ENCODE measurements around the gene NIT1.
"Not testable (repeated sequence)": the region's sequence is repeated elsewhere in the genome, so short reads cannot be mapped to it uniquely, and the experiment has no call there.

The NIT1 gene

DNA sequence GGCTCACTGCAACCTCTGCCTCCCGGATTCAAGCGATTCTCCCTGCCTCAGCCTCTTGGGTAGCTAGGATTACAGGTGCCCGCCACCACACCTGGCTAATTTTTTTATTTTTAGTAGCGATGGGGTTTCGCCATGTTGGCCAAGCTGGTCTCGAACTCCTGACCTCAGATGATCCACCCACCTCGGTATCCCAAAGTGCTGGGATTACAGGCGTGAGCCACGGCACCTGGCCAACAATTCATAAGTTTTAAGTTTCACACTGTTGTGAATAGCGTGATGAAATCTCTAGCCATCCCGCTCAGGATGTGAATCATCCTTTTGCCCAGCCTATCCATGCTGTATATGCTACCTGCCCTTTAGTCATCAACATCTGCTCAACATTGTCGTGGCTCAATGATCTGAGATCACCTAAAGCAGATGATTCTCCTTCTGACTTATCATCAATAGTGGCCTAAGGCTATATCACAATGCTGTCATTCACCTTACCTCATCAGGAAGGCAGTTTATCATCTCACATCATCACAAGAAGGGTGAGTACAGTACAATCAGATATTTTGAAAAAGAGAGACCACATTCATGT is 2.7 kb upstream of the NIT1 start:
- DNase-seq: no peak

DNA sequence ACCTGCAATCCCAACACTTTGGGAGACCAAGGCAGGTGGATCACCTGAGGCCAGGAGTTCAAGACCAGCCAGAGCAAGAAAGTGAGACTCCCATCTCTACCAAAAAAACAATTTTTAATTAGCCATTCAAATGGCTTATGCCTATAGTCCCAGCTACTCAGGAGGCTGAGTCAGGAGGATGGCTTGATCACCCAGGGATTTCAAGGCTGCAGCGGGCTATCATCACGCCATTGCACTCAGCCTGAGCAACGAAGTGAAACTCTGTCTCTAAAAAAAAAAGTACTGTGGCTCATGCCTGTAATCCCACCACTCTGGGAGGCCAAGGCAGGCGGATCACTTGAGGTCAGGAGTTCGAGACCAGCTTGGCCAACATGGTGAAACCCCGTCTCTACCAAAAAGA is 1.9 kb upstream of the NIT1 start:
- not testable (repeated sequence) for DNase-seq

DNA sequence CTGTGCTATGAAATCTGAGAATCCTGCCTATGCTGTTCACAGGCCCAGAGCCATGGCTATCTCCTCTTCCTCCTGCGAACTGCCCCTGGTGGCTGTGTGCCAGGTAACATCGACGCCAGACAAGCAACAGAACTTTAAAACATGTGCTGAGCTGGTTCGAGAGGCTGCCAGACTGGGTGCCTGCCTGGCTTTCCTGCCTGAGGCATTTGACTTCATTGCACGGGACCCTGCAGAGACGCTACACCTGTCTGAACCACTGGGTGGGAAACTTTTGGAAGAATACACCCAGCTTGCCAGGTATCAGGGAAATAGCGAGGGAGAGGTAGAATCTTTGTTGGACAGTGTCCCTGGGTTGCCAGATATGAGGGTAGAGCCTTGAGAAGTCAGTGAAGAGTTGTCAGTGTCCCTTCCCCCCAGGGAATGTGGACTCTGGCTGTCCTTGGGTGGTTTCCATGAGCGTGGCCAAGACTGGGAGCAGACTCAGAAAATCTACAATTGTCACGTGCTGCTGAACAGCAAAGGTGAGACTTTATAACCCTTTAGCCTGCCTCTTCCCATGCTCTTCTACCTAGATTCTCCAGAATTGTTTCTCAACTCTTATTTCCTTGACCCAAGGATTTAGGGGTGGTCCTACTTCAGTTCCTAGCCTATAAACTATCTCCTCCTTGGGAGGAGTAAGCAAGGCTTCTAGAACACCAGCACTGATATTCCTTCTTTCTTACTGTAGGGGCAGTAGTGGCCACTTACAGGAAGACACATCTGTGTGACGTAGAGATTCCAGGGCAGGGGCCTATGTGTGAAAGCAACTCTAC is 1.4 kb downstream of the NIT1 start:
- DNase-seq: no peak

DNA sequence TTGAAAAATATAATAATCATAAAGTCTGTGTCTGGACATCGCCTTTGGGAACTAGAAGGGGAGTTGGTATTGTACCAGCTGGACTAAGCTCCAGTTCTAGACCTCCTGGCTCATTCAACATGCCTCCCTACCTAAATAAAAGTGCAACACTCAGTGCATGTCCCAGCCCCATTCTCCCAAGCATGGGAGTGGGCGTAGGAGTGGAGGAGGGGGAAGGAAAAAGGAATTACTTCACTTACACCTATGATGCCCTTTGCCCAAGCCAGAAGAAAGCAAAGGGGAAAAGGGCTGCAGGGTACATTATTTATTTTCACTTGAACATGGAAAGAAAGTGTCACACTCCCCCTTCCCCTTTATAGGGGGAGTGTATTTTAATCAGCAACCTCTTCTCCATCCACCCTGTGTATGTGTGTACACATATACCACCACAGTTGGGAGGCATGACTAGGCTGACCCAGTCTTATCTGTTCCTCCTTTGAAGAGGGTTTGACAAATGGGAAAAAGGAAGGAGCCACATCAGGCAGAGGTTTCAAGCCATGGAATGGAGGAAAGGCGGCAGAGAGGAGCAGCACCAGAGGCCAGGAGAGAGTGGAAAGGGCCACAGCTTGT is 3.2 kb downstream of the NIT1 start:
- DNase-seq: no peak

DNA sequence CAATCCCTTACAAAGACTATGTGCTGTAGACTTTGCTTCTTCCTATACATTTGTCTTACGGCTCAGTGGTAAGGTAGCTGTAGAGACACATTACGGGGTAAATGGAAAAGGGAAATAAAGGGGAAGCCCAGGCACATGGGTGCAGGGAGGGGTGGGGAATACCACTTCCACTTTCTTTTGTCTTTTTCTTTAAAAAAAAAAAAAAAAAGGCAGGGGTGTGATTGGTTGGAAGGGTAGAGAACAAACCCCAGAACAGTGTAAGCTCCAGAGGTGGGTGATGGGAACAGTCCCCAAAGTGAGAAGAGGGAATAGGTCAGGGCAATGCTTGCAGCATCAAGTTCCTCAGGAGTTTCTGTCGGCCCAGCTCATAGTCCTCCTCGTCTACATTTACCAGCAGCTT is 3.9 kb downstream of the NIT1 start:
- DNase-seq: no peak

DNA sequence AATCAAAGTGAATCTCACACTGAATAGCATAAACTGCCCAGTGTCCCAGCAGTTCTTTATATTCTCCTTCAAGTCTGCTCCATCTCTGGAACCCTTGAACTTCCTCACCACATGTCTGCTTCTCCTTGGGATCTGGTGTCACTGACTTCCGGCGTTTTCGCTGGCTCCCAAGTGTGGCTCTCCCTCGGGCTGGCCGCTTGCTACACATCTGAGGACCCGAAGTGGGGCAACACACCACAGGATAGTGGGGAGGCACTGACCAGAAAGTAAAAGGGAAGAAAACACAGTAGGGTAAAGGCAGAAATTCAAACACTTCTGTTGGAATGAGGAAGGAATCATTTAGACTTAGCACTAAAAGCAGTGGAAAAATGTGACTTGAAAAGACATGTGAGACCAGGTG is 5.1 kb downstream of the NIT1 start:
- DNase-seq: no peak

DNA sequence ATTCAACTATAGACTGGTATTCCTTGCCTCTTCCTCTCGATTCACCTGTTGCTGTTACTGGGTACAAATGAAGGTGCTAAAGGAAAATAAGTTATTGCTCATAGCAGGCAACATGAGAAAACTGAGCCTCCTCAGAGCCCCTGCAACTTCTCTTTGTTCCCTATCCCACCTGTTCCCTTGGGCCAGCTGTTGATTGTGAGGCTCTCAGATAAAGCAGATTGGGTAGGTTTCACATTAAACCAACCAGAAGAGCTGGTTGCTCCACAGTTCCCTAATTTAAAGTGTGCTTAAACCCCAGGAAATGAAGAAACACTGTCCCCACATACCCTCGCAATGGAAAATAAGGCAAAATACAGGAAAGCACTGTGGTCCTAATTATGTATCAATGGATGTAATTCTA is 9.7 kb downstream of the NIT1 start:
- no peak for DNase-seq

DNA sequence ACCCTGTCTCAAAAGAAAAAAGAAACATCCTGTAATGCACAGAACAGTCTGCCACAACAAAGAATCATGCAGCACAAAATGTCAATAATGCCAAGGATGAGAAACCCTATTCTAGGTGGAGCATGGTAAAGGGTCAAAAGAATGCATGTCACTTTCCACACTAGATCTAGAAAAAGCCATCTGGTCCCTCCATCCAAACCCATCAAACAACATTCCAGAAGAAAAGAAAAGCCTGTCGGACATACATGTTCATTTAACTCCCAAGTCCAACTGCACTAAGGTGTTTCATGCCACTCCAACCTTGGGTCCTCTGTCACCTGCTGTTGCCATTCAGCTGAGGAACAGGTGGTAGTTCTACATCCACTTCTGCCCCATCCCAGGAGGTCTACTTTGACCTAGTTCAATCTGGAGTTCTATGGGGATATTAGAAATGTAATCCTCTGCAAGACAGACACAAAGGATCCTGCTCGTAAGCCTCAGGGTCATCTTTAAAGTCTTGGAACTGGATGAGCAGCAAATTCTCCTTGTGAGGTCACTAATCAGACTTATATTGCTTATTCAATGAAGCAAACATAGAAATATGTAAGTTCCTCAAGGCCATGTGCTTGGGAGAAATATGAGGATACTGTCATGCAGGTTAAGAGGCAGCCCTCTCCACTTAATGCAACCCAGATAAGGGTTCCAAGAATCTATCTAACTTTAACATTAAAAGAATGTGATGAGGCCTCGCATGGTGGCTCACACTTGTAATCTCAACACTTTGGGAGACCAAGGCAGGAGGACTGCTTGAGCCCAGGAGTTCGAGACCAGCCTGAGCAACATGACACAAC is 10.9 kb downstream of the NIT1 start:
- no peak for DNase-seq

DNA sequence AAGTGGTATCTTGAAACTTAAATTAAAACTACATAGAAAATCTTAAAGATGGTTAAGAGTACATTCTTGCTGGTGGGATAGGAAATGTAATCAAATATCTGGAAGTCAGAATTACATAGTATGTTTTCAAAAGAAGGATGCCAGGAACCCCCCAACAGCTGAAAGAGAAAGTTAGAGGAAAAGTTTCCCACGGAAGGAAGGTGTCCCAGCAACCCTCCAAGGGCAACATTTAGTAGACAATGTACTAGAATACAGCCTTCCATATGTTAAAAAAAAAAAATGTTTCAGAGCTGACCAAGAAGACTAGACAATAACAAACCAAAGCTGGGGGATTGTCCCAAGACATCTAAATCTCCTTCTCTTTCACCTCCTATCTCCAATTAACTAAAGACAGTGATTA is 12.4 kb downstream of the NIT1 start:
- DNase-seq: no peak

DNA sequence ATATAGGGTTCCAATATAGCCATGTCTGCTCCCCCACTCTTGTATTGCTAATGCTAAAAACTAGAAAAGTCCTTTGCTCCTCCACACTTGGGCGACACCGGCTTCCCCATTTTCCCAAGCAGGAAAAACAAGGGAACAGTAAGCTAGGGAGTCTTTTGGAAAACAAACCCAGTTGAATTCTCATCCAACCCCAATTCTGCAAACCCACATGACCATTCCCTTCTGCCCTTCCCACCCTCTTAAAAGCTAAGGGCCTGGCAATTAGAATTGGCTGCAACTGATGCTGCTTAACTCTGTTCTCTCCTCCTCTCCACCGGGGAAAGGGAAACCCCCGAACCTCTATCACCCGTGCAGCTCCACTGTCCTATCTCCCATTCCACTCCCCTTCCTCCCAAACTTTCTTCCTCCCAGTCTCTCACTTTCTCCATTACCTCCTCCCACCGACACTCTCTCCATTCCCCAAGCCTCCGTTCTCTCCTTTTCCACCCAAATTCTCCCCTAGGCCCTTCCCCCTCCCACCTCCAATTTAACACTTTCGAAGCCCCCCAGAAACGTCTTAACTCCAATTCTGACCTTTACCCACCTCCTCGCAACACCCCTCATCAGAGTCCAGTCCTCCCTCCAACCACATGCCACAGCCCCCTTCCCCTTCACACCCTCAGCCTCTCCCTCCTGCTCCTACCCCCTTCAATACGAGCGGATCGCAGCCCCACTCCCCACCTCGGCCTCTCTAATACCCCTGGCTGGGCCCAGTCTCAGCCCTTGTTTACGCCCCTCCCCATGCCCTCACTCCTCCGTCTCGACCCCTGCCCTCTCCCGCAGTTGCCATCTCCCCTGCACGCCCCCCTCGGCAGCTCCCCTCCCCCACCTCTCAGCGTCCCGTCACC is 13.9 kb downstream of the NIT1 start:
- no peak for DNase-seq

DNA sequence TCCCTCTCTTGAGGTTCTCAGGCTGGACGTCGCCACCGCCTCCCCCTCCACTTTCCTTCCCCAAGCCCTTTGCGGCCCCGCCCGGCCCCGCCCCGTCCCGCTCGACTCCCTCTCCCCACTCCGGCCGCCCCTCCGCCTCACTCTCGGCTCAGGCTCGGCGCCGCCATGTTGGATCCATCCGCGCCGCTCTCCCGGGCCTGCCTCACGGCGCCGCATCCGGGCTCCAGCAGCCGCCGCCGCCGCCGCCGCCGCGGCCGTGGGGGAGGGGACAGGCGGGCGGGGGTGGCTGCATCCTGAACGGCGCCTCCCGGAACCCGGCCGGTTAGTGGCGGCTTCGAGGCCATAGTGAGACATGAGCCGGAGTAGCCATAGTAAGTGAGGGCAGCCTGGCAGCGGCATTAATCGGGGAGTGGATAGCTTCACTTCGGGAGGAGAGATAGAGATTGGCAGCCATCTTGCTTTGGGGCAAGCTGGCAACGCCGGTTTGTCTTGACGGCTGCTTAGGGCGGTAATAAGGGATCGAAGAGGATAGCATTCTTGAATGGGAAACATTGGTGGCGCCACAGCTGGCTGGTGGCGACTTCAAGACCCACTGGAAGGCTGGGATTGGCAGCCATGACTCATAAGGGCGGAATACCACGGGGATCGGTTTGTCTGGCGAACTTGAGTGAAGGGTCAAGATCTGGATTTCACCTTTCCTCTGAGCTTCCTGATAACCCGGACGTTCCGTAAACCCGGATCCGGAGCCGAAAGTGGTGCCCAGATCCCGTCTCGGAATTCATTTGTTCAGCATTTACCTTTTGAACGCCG is 14.7 kb downstream of the NIT1 start, which contains the start of gene DEDD:
DEDD (minus strand) TSS at position 258 of the 810 bp plus-strand sequence. CDS start 8,205 bp downstream, outside the sequence.
- DNase-seq: peak; percentile 89

DNA sequence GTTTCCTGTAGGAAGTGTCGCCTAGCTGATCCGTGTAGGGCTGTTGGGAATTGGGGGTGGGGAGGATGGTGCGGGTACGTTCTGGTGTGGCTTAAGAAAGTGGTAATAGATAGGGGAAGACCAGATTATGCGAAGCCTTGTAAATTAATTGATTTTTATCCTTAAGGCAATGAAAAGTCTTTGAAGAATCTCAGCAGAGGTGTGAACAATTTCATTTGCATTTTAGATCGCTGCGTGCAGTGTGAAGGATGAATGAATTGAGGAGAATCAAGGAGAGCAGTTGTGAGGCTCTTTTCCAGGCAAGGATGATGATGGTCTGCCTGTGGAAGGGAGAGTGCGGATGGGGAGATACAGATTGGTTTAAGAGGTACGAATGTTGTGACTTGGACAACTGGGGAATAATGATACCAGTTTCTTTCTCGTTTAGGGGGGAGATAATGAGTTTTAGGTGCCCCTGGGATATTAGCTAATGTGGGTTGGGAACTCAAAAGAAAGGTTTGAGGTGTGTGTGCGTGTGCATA is 15.4 kb downstream of the NIT1 start:
- DNase-seq: no peak

DNA sequence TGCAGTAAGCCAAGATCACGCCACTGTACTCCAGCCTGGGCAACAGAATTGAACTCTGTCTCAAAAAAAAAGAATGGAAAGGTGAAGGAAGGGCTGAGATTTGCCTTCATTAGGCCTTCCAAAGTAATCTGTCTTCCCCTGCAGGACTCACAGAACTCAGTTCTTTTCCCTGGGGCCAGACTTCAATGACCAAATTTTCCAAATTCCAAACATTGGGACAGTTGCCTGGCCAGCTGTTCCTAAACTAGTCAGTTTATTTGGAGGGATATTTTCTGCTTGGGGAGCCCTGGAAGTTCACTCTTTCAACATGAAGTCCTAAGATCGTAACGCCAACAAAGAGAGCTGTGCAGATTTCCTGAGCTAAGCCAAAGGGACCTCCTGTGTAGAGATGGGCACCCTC is 20.0 kb downstream of the NIT1 start:
- DNase-seq: no peak

DNA sequence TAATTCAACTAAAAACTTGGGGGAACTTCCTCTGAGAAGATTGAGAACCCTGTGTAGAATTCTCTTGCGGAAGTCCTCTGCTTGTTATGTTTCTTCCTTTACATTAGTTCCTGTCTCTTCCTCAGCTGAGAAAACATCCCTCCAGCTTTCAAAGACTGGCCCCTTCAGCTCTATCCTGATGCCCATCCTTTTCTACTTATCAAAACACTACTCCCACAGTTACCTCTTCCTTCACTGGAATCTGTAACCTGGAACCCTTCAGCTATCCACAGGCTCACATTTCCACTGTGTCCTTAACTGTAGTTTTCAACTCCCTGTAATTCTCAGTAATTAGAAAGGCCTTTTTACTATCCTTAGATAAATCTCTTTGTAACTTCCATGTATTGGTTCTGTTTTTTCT is 20.5 kb downstream of the NIT1 start:
- DNase-seq: no peak

DNA sequence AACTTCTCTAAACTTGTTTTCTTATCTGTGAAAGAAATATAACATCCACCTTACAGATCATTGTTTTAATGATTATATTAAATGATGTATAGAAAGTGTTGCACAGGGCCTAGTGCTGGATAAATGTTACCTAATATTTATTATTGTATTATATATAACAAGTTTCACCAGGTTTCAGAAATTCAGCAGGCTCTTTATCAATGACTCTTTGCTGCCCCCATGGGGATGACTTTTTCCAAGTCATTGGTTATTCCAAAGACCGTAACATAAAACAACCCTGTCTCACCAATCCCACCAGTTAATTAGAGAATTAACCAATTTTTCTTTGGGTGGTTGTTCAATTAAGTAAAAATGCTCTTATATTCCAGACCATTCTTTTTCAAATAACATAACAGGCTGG is 21.9 kb downstream of the NIT1 start:
- DNase-seq: peak; percentile 17

DNA sequence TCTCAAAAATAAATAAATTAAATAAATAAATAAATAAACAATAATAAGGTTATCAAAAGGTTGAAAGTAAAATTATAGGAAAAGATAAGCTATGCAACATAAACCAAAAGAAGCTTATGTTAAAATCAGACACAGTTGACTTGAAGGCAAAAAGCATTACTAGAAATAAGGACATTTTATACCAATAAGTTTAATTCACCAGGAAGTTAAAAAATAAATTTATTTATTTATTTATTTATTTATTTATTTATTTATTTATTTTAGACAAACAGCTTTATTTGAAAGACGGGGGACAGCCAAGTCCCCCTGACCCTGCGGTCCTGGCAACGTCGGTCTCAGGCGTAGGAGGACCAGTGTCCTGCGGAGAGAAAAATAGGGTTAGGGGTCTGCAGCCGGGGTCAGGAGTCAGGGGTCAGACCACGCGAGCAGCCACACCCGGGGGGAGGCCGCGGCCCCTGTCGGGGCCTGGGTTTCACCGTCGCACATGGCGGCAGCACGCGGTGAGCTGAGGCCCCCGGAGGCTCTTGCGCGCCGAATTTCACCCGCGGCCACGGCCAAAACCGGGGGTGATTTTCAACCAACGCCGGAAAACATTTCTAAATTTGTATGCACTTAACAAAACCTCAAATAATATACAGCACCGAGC is 23.0 kb downstream of the NIT1 start:
- no peak for DNase-seq

DNA sequence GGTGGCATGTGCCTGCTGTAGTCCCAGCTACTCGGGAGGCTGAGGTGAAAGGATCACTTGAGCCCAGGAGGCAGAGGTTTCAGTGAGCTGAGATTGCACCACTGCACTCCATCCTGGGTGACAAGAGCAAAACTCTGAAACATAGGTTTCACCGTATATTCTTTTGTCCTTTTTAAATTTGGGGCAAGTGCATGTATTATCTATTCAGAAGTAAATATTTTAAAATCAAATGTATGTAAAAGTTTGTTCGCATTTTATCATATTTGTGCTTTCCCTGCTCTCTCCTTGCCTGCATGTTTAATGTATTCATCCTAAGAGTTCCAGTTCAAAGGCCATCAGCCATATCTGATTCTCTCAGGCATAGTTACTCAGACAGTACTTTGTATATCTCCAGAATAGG is 27.9 kb downstream of the NIT1 start:
- DNase-seq: no peak

DNA sequence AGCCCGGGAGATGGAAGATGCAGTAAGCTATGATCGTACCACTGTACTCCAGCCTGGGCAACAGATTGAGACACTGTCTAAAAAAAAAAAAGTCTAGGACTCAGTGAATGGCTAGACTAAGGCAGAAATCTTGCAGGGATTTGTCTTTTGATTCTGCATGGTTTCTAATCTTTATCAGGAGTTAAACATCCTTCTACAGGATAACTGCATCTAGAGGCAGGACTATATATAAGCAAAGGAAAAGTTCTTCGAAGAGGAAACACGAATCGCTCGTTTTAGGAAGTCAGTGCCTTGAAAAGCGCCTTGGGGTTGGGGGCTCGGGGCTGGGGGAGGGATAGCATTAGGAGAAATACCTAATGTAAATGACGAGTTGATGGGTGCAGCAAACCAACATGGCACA is 35.3 kb downstream of the NIT1 start:
- DNase-seq: no peak

DNA sequence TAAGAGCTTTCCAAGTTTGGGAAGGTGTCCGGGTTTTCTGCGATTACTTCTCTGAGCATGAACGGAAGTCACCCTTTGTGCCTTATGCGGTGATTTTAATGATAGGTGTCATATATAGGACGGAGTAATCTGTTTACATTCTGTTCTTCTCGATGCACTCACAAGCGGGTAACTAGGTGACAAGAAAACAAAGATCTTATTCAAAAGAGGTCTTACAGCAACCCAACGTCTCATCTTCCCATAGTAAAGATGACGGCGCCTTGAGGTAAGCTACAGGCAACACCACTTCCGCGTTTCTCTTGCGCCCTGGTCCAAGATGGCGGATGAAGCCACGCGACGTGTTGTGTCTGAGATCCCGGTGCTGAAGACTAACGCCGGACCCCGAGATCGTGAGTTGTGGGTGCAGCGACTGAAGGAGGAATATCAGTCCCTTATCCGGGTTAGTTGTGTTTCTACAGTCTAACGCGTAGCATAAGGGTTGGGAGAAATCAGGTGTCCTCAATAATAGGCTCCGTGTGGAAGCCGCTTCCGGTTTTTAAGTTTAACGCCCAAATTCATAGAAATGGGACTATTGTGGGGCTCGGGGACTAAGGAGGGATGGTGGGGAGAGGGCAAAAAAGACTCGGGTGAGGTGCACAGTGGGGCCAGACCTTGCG is 35.9 kb downstream of the NIT1 start, which contains the start of gene UFC1:
UFC1 (plus strand) TSS at position 297 of the 656 bp plus-strand sequence; CDS start at position 317, 20 bp downstream.
- peak; percentile 87 for DNase-seq

DNA sequence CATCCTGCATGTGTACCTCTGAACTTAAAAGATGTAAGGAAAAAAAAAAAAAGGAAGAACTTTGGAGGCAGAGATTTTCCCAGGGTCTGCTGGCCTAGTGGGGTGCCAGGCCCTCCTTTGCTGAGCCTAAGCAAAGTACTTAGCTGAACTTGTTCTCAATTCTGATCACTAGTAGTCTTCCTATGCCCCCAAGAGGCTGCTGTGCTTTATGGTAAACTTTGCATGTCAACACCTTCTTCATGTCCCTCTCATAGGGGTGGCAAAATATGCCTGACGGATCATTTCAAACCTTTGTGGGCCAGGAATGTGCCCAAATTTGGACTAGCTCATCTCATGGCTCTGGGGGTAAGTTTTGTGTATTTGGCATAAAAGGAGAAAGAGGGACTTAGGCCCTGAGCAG is 40.0 kb downstream of the NIT1 start:
- no peak for DNase-seq

All from NCI-H1436 (cell line).